ENCODE results near the gene CACYBP. TPM values are rescaled to one million over a fixed set of nuclear protein-coding genes. Genes with fewer than 3 reads are reported as not detected.
A peak's percentile ranks its signal among the peaks of the same experiment; 100 is the strongest.

Gene CACYBP
- polyA plus RNA-seq, 2 of the 4 experiments (the other 2 are of a cell fraction): 151 to 253 TPM

GRCh38 chr1:174989536-174990220 lies 10.1 kb upstream of the CACYBP start:
- CTCF ChIA-PET: interaction anchor here (1.5 to 1.7 kb wide), 2 partner anchors 10 to 219 kb away, joined by 7 to 8 read pairs; partner anchors contain the start of gene CACYBP
- FAIRE-seq: no peak
- Histone ChIP-seq H3K4me2 (peak overlapping the region; percentile 86), H3K4me3 (peak overlapping the region; percentile 54; the same call in 1 of the 3 replicates), H3K4me1 (peaks cover 7% of the 10 kb centered on the region; the same call in 1 of the 3 replicates), H3K9me3 (no peaks in the 10 kb centered on the region), H3K27ac (peak overlapping the region; percentile 78 to 82; a peak in 5 of 6 replicates)
- TF ChIP-seq KDM5A (IDR thresholded peaks at IDR 0.05) (no peak), ELK1 (IDR thresholded peaks at IDR 0.05; ENCODE audit: low read depth, low read length) (no peak), POLR2AphosphoS2 (conservative IDR thresholded peaks at IDR 0.05; ENCODE audit: low read length) (no peak), GATA3 (IDR thresholded peaks at IDR 0.05; ENCODE audit: borderline replicate concordance) (no peak), RAD21 (conservative IDR thresholded peaks at IDR 0.05 in 1 of 2, IDR thresholded peaks at IDR 0.05 in 1 of 2) (no peak), USF2 (IDR thresholded peaks at IDR 0.05) (no peak), ZFP36 (IDR thresholded peaks at IDR 0.05; ENCODE audit: borderline replicate concordance, partially characterized antibody) (no peak), HDAC2 (IDR thresholded peaks at IDR 0.05) (no peak), CHD2 (IDR thresholded peaks at IDR 0.05; ENCODE audit: low read length, partially characterized antibody) (no peak), PHF8 (IDR thresholded peaks at IDR 0.05; ENCODE audit: borderline replicate concordance, low read depth) (no peak), RARB (CRISPR knock-in tag; IDR thresholded peaks at IDR 0.05) (no peak)
- POLR2A ChIA-PET: interaction anchor here (1.7 kb wide), 1 partner anchor 10 kb away, joined by 10 read pairs; the partner anchor contains the start of gene CACYBP
- no peak for DNase-seq (ENCODE audit: low read depth in 1 of 2, low spot score in 1 of 2)
- WGBS (ENCODE audit: missing lambda C conversion rate): 85% methylated on average over 5 of the region's 5 CpGs
- peak in 1 of 2 experiments; percentile 47; a peak in 2 of 6 replicates for ATAC-seq

- ChIA-PET POLR2A (interaction anchor here (1.7 kb wide), 1 partner anchor 9 kb away, joined by 10 read pairs; the partner anchor contains the start of gene CACYBP), CTCF (interaction anchor here (1.7 kb wide), 1 partner anchor 9 kb away, joined by 7 read pairs; the partner anchor contains the start of gene CACYBP)
- DNase-seq (ENCODE audit: low read depth in 1 of 2, low spot score in 1 of 2): peak; percentile 60 to 71
- Histone ChIP-seq H3K9me3 (no peaks in the 10 kb centered on the region), H3K4me1 (peaks cover 7% of the 10 kb centered on the region; the same call in 1 of the 3 replicates), H3K4me2 (peak overlapping the region; percentile 86), H3K27ac (peak overlapping the region; percentile 78 to 82), H3K4me3 (peak overlapping the region; percentile 54)
- ATAC-seq: peak; percentile 86 to 91
- 2% methylated on average over 6 of the region's 6 CpGs for WGBS (ENCODE audit: missing lambda C conversion rate)
- no peak for FAIRE-seq
- TF ChIP-seq SREBF2 (IDR thresholded peaks at IDR 0.05): no peak
- TF ChIP-seq POLR2AphosphoS2 (conservative IDR thresholded peaks at IDR 0.05; ENCODE audit: low read length): no peak
- TF ChIP-seq HDAC2 (IDR thresholded peaks at IDR 0.05): no peak
These were observed 9.3 kb upstream of the CACYBP start for GRCh38 chr1:174990382-174990999.

GRCh38 chr1:174991473-174991872 lies 8.3 kb upstream of the CACYBP start:
- no peak for TF ChIP-seq MAFK (IDR thresholded peaks at IDR 0.05; ENCODE audit: partially characterized antibody)
- no peak for TF ChIP-seq RFX5 (IDR thresholded peaks at IDR 0.05)
- TF ChIP-seq JUN (IDR thresholded peaks at IDR 0.05): no peak
- no peak for TF ChIP-seq MYC (IDR thresholded peaks at IDR 0.05; ENCODE audit: borderline replicate concordance, low read length)
- no peak for TF ChIP-seq ATOH8 (CRISPR knock-in tag; IDR thresholded peaks at IDR 0.05; ENCODE audit: low read depth)
- no peak for TF ChIP-seq EHF (CRISPR knock-in tag; IDR thresholded peaks at IDR 0.05)
- no peak for TF ChIP-seq TP53 (CRISPR knock-in tag; IDR thresholded peaks at IDR 0.05)
- no peak for TF ChIP-seq POLR2AphosphoS2 (conservative IDR thresholded peaks at IDR 0.05; ENCODE audit: low read length)
- no peak for TF ChIP-seq MAX (IDR thresholded peaks at IDR 0.05)
- TF ChIP-seq E2F6 (IDR thresholded peaks at IDR 0.05; ENCODE audit: borderline replicate concordance, low read depth): no peak
- TF ChIP-seq PHF8 (IDR thresholded peaks at IDR 0.05; ENCODE audit: borderline replicate concordance, low read depth): no peak
- no peak for TF ChIP-seq GATA3 (IDR thresholded peaks at IDR 0.05; ENCODE audit: borderline replicate concordance)
- TF ChIP-seq SREBF2 (IDR thresholded peaks at IDR 0.05): no peak
- TF ChIP-seq HOXA7 (CRISPR knock-in tag; IDR thresholded peaks at IDR 0.05): no peak
- TF ChIP-seq ZNF302 (CRISPR knock-in tag; IDR thresholded peaks at IDR 0.05): no peak
- no peak for TF ChIP-seq MAZ (IDR thresholded peaks at IDR 0.05; ENCODE audit: borderline replicate concordance, low read depth, low read length)
- no peak for TF ChIP-seq FOSL2 (IDR thresholded peaks at IDR 0.05)
- no peak for TF ChIP-seq FOSL2 (CRISPR knock-in tag; IDR thresholded peaks at IDR 0.05)
- TF ChIP-seq NR3C1 (IDR thresholded peaks at IDR 0.05): no peak
- TF ChIP-seq EP300 (IDR thresholded peaks at IDR 0.05): no peak
- TF ChIP-seq HEYL (CRISPR knock-in tag; IDR thresholded peaks at IDR 0.05): no peak
- DNase-seq (ENCODE audit: low read depth in 1 of 2, low spot score in 1 of 2): no peak
- peak overlapping the region; percentile 86; the same call in 2 of the 3 replicates for H3K4me2 ChIP-seq
- FAIRE-seq: no peak
- 92% methylated on average over 1 of the region's 1 CpG for WGBS (ENCODE audit: missing lambda C conversion rate)
- H3K4me1 ChIP-seq: peaks cover 9% of the 10 kb centered on the region; the same call in 1 of the 3 replicates
- no peaks in the 10 kb centered on the region for H3K9me3 ChIP-seq
- POLR2A ChIA-PET: no interaction called here
- no peak overlapping the region for H3K4me3 ChIP-seq
- ATAC-seq: no peak
- CTCF ChIA-PET: interaction anchor here (0.9 kb wide), 1 partner anchor 221 kb away, joined by 3 read pairs; no protein-coding TSS in a partner anchor
- H3K27ac ChIP-seq: no peak overlapping the region

All from A549 (cell line).